GM23338 (cell line): ENCODE results near the gene TESK2. TPM values are rescaled to one million over a fixed set of nuclear protein-coding genes. Genes with fewer than 3 reads are reported as not detected.

Experiments used
- ATAC-seq: fragments of 200-7000 bp; cut with Tn5 transposase; 3 replicates; pipeline ENCODE4 v1.9.1; 2020
- DNase-seq: peaks from one replicate; pipeline ENCODE4 v3.0.0-alpha.2; 2015; ENCODE audit warnings: low spot score
- H2AFZ ChIP-seq: fragments of 200-600 bp; sonication (generic); 2 replicates; pipeline ENCODE4 v1.8.0; 2016; ENCODE audit warnings: antibody characterized with exemption, mild to moderate bottlenecking, moderate library complexity
- H3F3A ChIP-seq: fragments of 200-600 bp; sonication (generic); replicated peaks from 2 replicates; pipeline ENCODE4 v1.8.0; 2017; ENCODE audit warnings: antibody characterized with exemption, mixed run types, low read depth
- H3K27ac ChIP-seq: fragments of 200-600 bp; sonication (generic); 2 replicates; pipeline ENCODE4 v1.6.1; 2016; ENCODE audit warnings: low read depth
- H3K27me3 ChIP-seq: fragments of 200-600 bp; sonication (generic); 2 replicates; pipeline ENCODE4 v1.8.0; 2016; ENCODE audit warnings: mild to moderate bottlenecking, mixed run types, moderate library complexity; ENCODE audit not compliant: insufficient read depth
- H3K36me3 ChIP-seq: fragments of 200-600 bp; sonication (generic); 2 replicates; pipeline ENCODE4 v1.8.0; 2016; ENCODE audit warnings: mild to moderate bottlenecking; ENCODE audit not compliant: insufficient read depth
- H3K4me1 ChIP-seq: fragments of 200-600 bp; sonication (generic); 2 replicates; pipeline ENCODE4 v1.8.0; 2016; ENCODE audit warnings: mild to moderate bottlenecking, moderate library complexity; ENCODE audit not compliant: insufficient read depth
- H3K4me2 ChIP-seq: fragments of 200-600 bp; sonication (generic); 2 replicates; pipeline ENCODE4 v1.7.1; 2017; ENCODE audit warnings: mixed run types
- H3K4me3 ChIP-seq: fragments of 200-600 bp; sonication (generic); 2 replicates; pipeline ENCODE4 v1.6.1; 2016; ENCODE audit warnings: mixed run types
- H3K79me2 ChIP-seq: fragments of 200-600 bp; sonication (generic); replicated peaks from 2 replicates; pipeline ENCODE4 v1.8.0; 2017; ENCODE audit warnings: mild to moderate bottlenecking; ENCODE audit not compliant: insufficient read depth
- H3K9me2 ChIP-seq: fragments of 200-600 bp; sonication (generic); 2 replicates; pipeline ENCODE4 v1.8.0; 2017; ENCODE audit not compliant: insufficient read depth
- H4K20me1 ChIP-seq: fragments of 200-600 bp; sonication (generic); replicated peaks from 2 replicates; pipeline ENCODE4 v1.8.0; 2017; ENCODE audit warnings: mild to moderate bottlenecking; ENCODE audit not compliant: insufficient read depth
- H3K27ac Mint-ChIP-seq: 2 replicates; pipeline ENCODE4 v1.8.0; 2020; ENCODE audit warnings: inconsistent platforms, mild to moderate bottlenecking, moderate library complexity, mixed read lengths
- H3K27me3 Mint-ChIP-seq: 3 replicates; pipeline ENCODE4 v1.8.0; 2022; ENCODE audit warnings: low read depth, mild to moderate bottlenecking, moderate library complexity, mixed read lengths, inconsistent platforms; ENCODE audit not compliant: insufficient read depth, poor library complexity
- H3K36me3 Mint-ChIP-seq: 3 replicates; pipeline ENCODE4 v1.8.0; 2021; ENCODE audit warnings: low read depth, mild to moderate bottlenecking, inconsistent platforms, moderate library complexity, mixed read lengths
- H3K4me1 Mint-ChIP-seq: 3 replicates; pipeline ENCODE4 v1.8.0; 2020; ENCODE audit warnings: mild to moderate bottlenecking, inconsistent platforms, mixed read lengths
- H3K4me3 Mint-ChIP-seq: 3 replicates; pipeline ENCODE4 v1.8.0; 2021; ENCODE audit warnings: moderate library complexity, mild to moderate bottlenecking, inconsistent platforms, mixed read lengths
- H3K9me3 Mint-ChIP-seq: 3 replicates; pipeline ENCODE4 v1.8.0; 2020; ENCODE audit warnings: moderate library complexity, mild to moderate bottlenecking, inconsistent platforms, mixed read lengths
- CTCF ChIP-seq, 2 experiments: fragments of 200-600 bp in 1 of 2; sonication (generic) in 1 of 2; conservative IDR thresholded peaks; 2 replicates each; pipeline versions ENCODE4 v1.5.1 to v1.6.1; 2016 to 2017; ENCODE audit warnings: antibody characterized with exemption in 2 of 2, low read depth in 2 of 2, mild to moderate bottlenecking in 2 of 2, moderate library complexity in 1 of 2
- EZH2 ChIP-seq: fragments of 200-600 bp; sonication (generic); IDR thresholded peaks from one replicate; pipeline ENCODE4 v1.8.0; 2017; ENCODE audit warnings: antibody characterized with exemption, mild to moderate bottlenecking, low read depth; ENCODE audit not compliant: unreplicated experiment
- JUNB ChIP-seq: IDR thresholded peaks from one replicate; pipeline ENCODE4 v1.6.1; 2016; ENCODE audit warnings: antibody characterized with exemption; ENCODE audit not compliant: unreplicated experiment
- NANOG ChIP-seq: IDR thresholded peaks from 2 replicates; pipeline ENCODE4 v1.6.1; 2016; ENCODE audit warnings: antibody characterized with exemption, borderline replicate concordance
- POLR2AphosphoS5 ChIP-seq: IDR thresholded peaks from 2 replicates; pipeline ENCODE4 v1.6.1; 2016; ENCODE audit warnings: antibody characterized with exemption, low read depth
- REST ChIP-seq: IDR thresholded peaks from one replicate; pipeline ENCODE4 v1.6.1; 2018; ENCODE audit warnings: antibody characterized with exemption; ENCODE audit not compliant: unreplicated experiment
- STAT1 ChIP-seq: IDR thresholded peaks from one replicate; pipeline ENCODE4 v1.6.1; 2016; ENCODE audit warnings: antibody characterized with exemption; ENCODE audit not compliant: unreplicated experiment
- polyA plus RNA-seq: library from polyadenylated mRNA; unstranded; fragments of >200 nt; fragmentation: Nextera tagmentation; extraction: Ambion mirVana; gene quantifications from 2 replicates; pipeline ENCODE4 v1.2.1, GENCODE V29; 2016
- total RNA-seq: library from RNA; depleted of rRNA; stranded (reverse); fragments of >200 nt; shearing (Covaris generic); gene quantifications from 2 replicates; pipeline ENCODE4 v1.2.3, GENCODE V29; 2014
- TF ChIP-seq, protein P1 (sequence below): IDR thresholded peaks from 2 replicates; pipeline ENCODE4 v1.6.1; 2016; ENCODE audit warnings: antibody characterized with exemption

The TESK2 gene
- total and polyA plus RNA-seq, 2 experiments from 2014 or later: 5.2 to 14.0 TPM

DNA sequence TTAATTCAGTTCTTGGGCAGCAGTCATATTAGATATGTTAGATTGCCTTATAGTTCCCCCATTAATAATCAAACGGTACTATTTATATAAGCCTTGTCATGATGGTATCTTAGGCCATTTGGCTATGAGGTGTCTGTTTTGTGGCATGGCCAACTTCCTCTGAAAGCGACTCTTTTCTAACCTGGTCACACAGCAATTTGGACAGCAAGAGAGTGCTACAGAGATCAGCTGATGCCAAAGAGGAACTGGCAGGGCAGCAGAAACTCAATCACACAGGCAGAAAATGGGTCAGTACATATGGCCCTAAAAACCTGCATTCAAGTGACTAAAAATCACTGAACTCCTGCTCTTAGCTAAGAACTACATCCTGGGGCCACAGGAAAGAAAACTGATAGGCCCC lies 137.3 kb downstream of the TESK2 start:
- Histone ChIP-seq H3K9me2 (no peaks in the 10 kb centered on the region), H3F3A (no peaks in the 10 kb centered on the region), H3K4me1 (no peaks in the 10 kb centered on the region), H3K27me3 (no peaks in the 10 kb centered on the region), H3K4me3 (no peak overlapping the region), H3K79me2 (no peaks in the 10 kb centered on the region), H3K4me2 (no peak overlapping the region), H3K36me3 (no peaks in the 10 kb centered on the region), H2AFZ (no peak overlapping the region), H4K20me1 (no peaks in the 10 kb centered on the region), H3K27ac (no peak overlapping the region)
- DNase-seq (no peak), ATAC-seq (no peak)
- no peaks in the 10 kb centered on the region for H3K9me3 Mint-ChIP-seq
- H3K27ac Mint-ChIP-seq: no peak overlapping the region
- peaks cover 3% of the 10 kb centered on the region; the same call in 2 of the 3 replicates for H3K4me1 Mint-ChIP-seq
- no peak overlapping the region for H3K4me3 Mint-ChIP-seq
- H3K36me3 Mint-ChIP-seq: no peaks in the 10 kb centered on the region
- no peak for TF ChIP-seq JUNB
- TF ChIP-seq, protein P1, sequence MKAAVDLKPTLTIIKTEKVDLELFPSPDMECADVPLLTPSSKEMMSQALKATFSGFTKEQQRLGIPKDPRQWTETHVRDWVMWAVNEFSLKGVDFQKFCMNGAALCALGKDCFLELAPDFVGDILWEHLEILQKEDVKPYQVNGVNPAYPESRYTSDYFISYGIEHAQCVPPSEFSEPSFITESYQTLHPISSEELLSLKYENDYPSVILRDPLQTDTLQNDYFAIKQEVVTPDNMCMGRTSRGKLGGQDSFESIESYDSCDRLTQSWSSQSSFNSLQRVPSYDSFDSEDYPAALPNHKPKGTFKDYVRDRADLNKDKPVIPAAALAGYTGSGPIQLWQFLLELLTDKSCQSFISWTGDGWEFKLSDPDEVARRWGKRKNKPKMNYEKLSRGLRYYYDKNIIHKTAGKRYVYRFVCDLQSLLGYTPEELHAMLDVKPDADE: no peak
- TF ChIP-seq POLR2AphosphoS5: no peak
- no peak for TF ChIP-seq NANOG
- no peak for TF ChIP-seq REST
- TF ChIP-seq STAT1: no peak
- TF ChIP-seq EZH2: no peak
- H3K27me3 Mint-ChIP-seq: peaks cover 2% of the 10 kb centered on the region

DNA sequence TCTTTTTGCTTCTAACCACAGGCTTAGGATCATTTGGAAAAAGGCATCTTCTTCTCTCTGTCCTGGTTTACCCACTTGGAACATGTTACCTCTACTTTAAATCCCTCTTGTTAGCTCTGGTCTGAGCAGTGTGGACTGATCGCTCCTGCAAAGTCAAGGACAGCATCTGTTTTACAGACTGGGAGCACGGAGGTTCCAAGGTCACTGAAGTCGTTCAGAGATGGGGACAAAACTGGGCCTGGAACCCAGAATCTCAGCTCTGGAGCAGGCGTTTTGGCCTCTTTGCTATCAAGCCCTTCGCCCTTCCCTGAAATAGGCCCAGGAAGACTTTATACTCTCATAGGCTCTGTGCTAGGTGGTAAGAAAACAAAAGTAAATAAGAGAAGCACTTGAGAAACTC lies 139.5 kb downstream of the TESK2 start:
- Histone ChIP-seq H3K4me1 (no peaks in the 10 kb centered on the region), H3K9me2 (no peaks in the 10 kb centered on the region), H3K4me3 (no peak overlapping the region), H3F3A (no peaks in the 10 kb centered on the region), H3K27me3 (no peaks in the 10 kb centered on the region), H3K27ac (no peak overlapping the region), H4K20me1 (no peaks in the 10 kb centered on the region; the same call in none of the 2 replicates), H2AFZ (no peak overlapping the region), H3K36me3 (no peaks in the 10 kb centered on the region), H3K4me2 (no peak overlapping the region), H3K79me2 (no peaks in the 10 kb centered on the region)
- ATAC-seq (no peak), DNase-seq (no peak)
- H3K27ac Mint-ChIP-seq: no peak overlapping the region
- H3K27me3 Mint-ChIP-seq: peaks cover 2% of the 10 kb centered on the region
- H3K4me1 Mint-ChIP-seq: peaks cover 3% of the 10 kb centered on the region; the same call in 1 of the 3 replicates
- H3K9me3 Mint-ChIP-seq: no peaks in the 10 kb centered on the region
- H3K4me3 Mint-ChIP-seq: no peak overlapping the region
- no peaks in the 10 kb centered on the region for H3K36me3 Mint-ChIP-seq
- no peak for TF ChIP-seq CTCF (conservative IDR thresholded peaks at IDR 0.05; ENCODE audit: low read depth in 2 of 2)
- no peak for TF ChIP-seq POLR2AphosphoS5
- no peak for TF ChIP-seq EZH2
